CD14-positive monocyte (primary cell): ENCODE results near the gene MYADML2. TPM values are rescaled to one million over a fixed set of nuclear protein-coding genes. Genes with fewer than 3 reads are reported as not detected.

Experiments
- DNase-seq, 3 donors: peaks; one replicate each; pipeline ENCODE4 v3.0.0-alpha.2; 2011 to 2022
- H2AFZ ChIP-seq: 2 replicates; pipeline ENCODE4 v1.6.0; 2012; ENCODE audit warnings: mild to moderate bottlenecking, low read depth, low read length, inconsistent platforms; ENCODE audit not compliant: insufficient read depth, poor library complexity, severe bottlenecking
- H3K27ac ChIP-seq, 2 donors: 1 replicate in 1 of 2; 2 replicates in 1 of 2; pipeline ENCODE4 v1.5.1; 2012 to 2013; ENCODE audit warnings: low read length in 2 of 2, control low read depth in 1 of 2, inconsistent platforms in 1 of 2, low read depth in 1 of 2, mild to moderate bottlenecking in 1 of 2
- H3K27me3 ChIP-seq, 2 donors: one replicate each; pipeline versions ENCODE4 v1.6.0 to v1.6.1; 2011 to 2013; ENCODE audit warnings: low read length in 2 of 2; ENCODE audit not compliant: control insufficient read depth in 2 of 2, insufficient read depth in 2 of 2
- H3K36me3 ChIP-seq, 2 donors: replicated peaks in 1 of 2; 1 replicate in 1 of 2; 2 replicates in 1 of 2; pipeline versions ENCODE4 v1.5.1 to v1.6.1; 2012 to 2013; ENCODE audit warnings: low read length in 2 of 2, control low read depth in 1 of 2, inconsistent platforms in 1 of 2, mild to moderate bottlenecking in 1 of 2; ENCODE audit not compliant: insufficient read depth in 2 of 2, control insufficient read depth in 1 of 2
- H3K4me1 ChIP-seq, 2 donors: 1 replicate in 1 of 2; 2 replicates in 1 of 2; pipeline versions ENCODE4 v1.5.1 to v1.6.1; 2012 to 2013; ENCODE audit warnings: low read length in 2 of 2, control low read depth in 1 of 2, inconsistent platforms in 1 of 2, mild to moderate bottlenecking in 1 of 2, moderate library complexity in 1 of 2; ENCODE audit not compliant: insufficient read depth in 2 of 2, control insufficient read depth in 1 of 2
- H3K4me2 ChIP-seq: replicated peaks from 2 replicates; pipeline ENCODE3; 2012; ENCODE audit warnings: low read length, moderate library complexity, mild to moderate bottlenecking; ENCODE audit not compliant: poor library complexity, severe bottlenecking; ENCODE audit errors: extremely low read depth
- H3K4me3 ChIP-seq, 3 experiments: fragments of 200-600 bp in 1 of 3; sonication (generic) in 1 of 3; replicated peaks in 1 of 3; 1 replicate in 2 of 3; 2 replicates in 1 of 3; pipeline ENCODE4 v1.5.1; 2011 to 2013; ENCODE audit warnings: low read length in 3 of 3, mild to moderate bottlenecking in 3 of 3, control low read depth in 2 of 3, low read depth in 2 of 3, inconsistent platforms in 1 of 3, moderate library complexity in 1 of 3
- H3K79me2 ChIP-seq: 2 replicates; pipeline ENCODE4 v1.6.0; 2012; ENCODE audit warnings: mild to moderate bottlenecking, control low read depth, inconsistent platforms, low read length, moderate library complexity; ENCODE audit not compliant: insufficient read depth
- H3K9ac ChIP-seq: 2 replicates; pipeline ENCODE4 v1.6.0; 2017; ENCODE audit warnings: low read length, mild to moderate bottlenecking; ENCODE audit not compliant: insufficient read depth, poor library complexity, severe bottlenecking
- H3K9me3 ChIP-seq, 2 donors: replicated peaks in 1 of 2; 1 replicate in 1 of 2; 2 replicates in 1 of 2; pipeline versions ENCODE4 v1.5.1 to v1.6.1; 2012 to 2013; ENCODE audit warnings: low read length in 2 of 2, control low read depth in 1 of 2; ENCODE audit not compliant: control insufficient read depth in 1 of 2, insufficient read depth in 1 of 2
- H4K20me1 ChIP-seq: 2 replicates; pipeline ENCODE4 v1.6.0; 2012; ENCODE audit warnings: mild to moderate bottlenecking, low read length, control low read depth, moderate library complexity; ENCODE audit not compliant: insufficient read depth
- H3K27ac Mint-ChIP-seq, 7 donors: one replicate each; pipeline ENCODE4 v1.8.0; 2020; ENCODE audit warnings: mild to moderate bottlenecking in 7 of 7, mixed read lengths in 7 of 7, moderate library complexity in 6 of 7, inconsistent platforms in 2 of 7
- H3K27me3 Mint-ChIP-seq, 3 donors: one replicate each; pipeline ENCODE4 v1.8.0; 2021 to 2022; ENCODE audit warnings: low read depth in 3 of 3, mild to moderate bottlenecking in 3 of 3, mixed read lengths in 3 of 3, moderate library complexity in 3 of 3, inconsistent platforms in 1 of 3
- H3K36me3 Mint-ChIP-seq, 2 donors: one replicate each; pipeline ENCODE4 v1.8.0; 2020; ENCODE audit warnings: mixed read lengths in 2 of 2, inconsistent platforms in 1 of 2, mild to moderate bottlenecking in 1 of 2
- H3K4me1 Mint-ChIP-seq: one replicate; pipeline ENCODE4 v1.8.0; 2020; ENCODE audit warnings: mild to moderate bottlenecking, mixed read lengths
- H3K4me3 Mint-ChIP-seq, 2 donors: one replicate each; pipeline ENCODE4 v1.8.0; 2020; ENCODE audit warnings: mild to moderate bottlenecking in 2 of 2, mixed read lengths in 2 of 2, moderate library complexity in 1 of 2
- H3K9me3 Mint-ChIP-seq, 7 donors: one replicate each; pipeline ENCODE4 v1.8.0; 2020 to 2022; ENCODE audit warnings: mixed read lengths in 7 of 7, mild to moderate bottlenecking in 6 of 7, moderate library complexity in 6 of 7, inconsistent platforms in 2 of 7
- CTCF ChIP-seq: fragments of 200-600 bp; IDR thresholded peaks from one replicate; pipeline ENCODE4 v1.8.0; 2022; ENCODE audit warnings: antibody characterized with exemption, mild to moderate bottlenecking
- WGBS: methylation state at CpG from one replicate; pipeline ENCODE4 v1.1.5; 2013; ENCODE audit warnings: missing lambda C conversion rate; ENCODE audit not compliant: insufficient coverage; 5-methylcytosine and 5-hydroxymethylcytosine counted together
- intact Hi-C, 2 donors: fragments of 100-400 bp; cut with micrococcal nuclease; formaldehyde crosslinking; loops; one replicate each; pipeline versions ENCODE4 v1.15.0 to v1.15.1; 2023
- polyA plus RNA-seq, 3 donors: library from polyadenylated mRNA; depleted of rRNA in 1 of 3; unstranded in 2 of 3; stranded (reverse) in 1 of 3; fragments of 300-500 nt in 2 of 3; fragments of >200 nt in 1 of 3; fragmentation: Illumina TruSeq in 2 of 3; gene quantifications; 1 replicate in 2 of 3; 2 replicates in 1 of 3; pipeline ENCODE4 v1.2.3, GENCODE V29; 2012 to 2021

The MYADML2 gene
- polyA plus RNA-seq, 3 donors: not detected

DNA sequence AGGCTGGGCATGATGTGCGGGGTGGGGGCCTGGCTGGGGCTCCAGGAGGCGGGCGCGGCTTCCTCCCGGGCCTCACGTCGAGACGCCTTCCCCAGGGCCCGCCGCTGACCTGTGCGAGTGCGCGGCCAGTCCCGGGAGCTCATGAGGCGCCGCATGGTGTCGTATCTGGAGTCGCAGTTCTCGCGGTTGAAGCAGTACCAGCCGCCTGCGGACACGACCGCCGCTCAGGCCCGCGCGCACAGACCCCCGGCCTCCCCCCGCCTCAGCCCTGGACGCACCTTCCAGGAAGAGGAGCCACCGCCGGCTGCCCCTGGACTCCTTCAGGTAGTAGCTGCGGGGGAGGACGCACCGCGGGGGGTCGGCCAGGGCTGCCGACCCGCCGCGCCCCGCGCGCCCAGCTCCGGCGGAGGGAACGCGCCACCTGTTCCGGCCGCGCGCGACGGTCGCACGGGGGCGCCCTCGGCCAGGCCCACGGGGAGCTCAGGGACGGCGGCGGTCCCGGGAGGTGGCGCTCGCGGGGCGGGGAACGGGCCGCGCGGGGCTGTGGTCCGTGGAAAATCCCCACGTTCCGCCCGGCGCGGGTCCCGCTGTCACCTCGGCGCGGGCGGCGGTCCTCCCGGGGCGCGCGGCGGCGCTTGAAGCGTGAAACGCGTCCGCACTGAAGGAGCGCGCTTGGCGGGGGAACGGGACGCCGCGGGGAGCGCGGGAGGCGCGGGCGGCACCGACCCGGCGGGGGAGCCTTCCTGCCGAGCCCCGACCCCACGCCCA is 12.5 kb upstream of the MYADML2 start:
- H3K79me2 ChIP-seq: no peaks in the 10 kb centered on the region
- Mint-ChIP-seq H3K36me3 (peaks cover 0 to 6% of the 10 kb centered on the region in 2 donors), H3K9me3 (peaks cover 0 to 12% (median 4%) of the 10 kb centered on the region in 7 donors), H3K27me3 (peaks cover 38 to 67% (median 46%) of the 10 kb centered on the region in 3 donors), H3K27ac (no peak overlapping the region), H3K4me3 (peak overlapping the region; percentile 60 to 82), H3K4me1 (peaks cover 5% of the 10 kb centered on the region)
- peak; percentile 62 to 83 (median 66) for DNase-seq
- H3K27me3 ChIP-seq: peaks cover 22 to 52% of the 10 kb centered on the region in 2 donors
- no peaks in the 10 kb centered on the region for H4K20me1 ChIP-seq
- peak overlapping the region in 2 of 3 experiments; percentile 14 to 70 for H3K4me3 ChIP-seq
- intact Hi-C loops: loop anchor here (1.0 to 5.0 kb wide), 3 partner anchors 62 to 193 kb away; partner anchors contain the start of genes CENPX (in 1 of the 2) and LRRC45 (in 1 of the 2)
- peaks cover 0 to 6% of the 10 kb centered on the region in 2 donors for H3K9me3 ChIP-seq
- H3K27ac ChIP-seq: no peak overlapping the region
- H2AFZ ChIP-seq: peak overlapping the region; percentile 85
- H3K4me2 ChIP-seq: peak overlapping the region; percentile 79
- peak; percentile 92 for TF ChIP-seq CTCF
- WGBS: under 1% methylated on average over 111 of the region's 112 CpGs
- peaks cover 10 to 19% of the 10 kb centered on the region in 2 donors for H3K4me1 ChIP-seq
- H3K9ac ChIP-seq: peak overlapping the region; percentile 40
- H3K36me3 ChIP-seq: no peaks in the 10 kb centered on the region

DNA sequence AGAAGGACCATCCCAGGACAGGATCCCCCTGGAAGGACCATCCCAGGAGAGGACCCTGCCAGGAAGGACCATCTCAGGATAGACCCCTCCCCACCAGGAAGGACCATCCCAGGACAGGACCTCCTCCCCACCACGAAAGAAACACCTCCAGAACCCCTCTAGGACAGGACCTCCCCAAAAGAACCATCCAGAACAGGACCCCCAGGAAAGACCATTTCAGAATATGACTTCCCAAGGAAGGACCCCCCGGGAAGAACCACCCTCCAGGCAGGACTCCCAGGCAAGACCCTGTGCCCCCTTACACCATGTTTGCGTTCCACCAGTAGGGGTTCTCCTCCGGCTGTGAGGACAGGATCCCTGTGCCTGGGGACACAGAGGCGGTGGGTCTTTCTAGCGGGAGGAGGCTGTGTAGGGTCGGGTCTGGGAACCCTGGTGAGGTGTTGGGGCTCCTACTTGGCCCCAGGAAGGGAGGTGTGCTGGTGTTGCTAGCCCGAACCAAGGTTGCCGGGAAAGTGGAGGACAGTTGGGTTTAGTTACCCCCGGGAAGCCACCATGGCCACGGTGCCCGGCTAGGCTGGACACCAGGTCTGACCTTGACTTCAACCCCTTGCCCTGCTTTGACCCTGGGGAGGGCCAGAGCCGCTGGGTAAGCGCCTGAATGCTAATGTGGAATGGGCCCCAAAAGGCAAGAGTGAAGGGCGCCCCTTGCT is 11.8 kb upstream of the MYADML2 start:
- Histone ChIP-seq H3K36me3 (no peaks in the 10 kb centered on the region), H3K4me2 (peak overlapping the region; percentile 79), H3K27me3 (peaks cover 22 to 46% of the 10 kb centered on the region in 2 donors), H3K9ac (peak overlapping the region; percentile 40), H2AFZ (peak overlapping the region; percentile 85), H3K9me3 (peaks cover 0 to 6% of the 10 kb centered on the region in 2 donors), H3K4me1 (peaks cover 10 to 19% of the 10 kb centered on the region in 2 donors), H3K27ac (no peak overlapping the region), H3K79me2 (no peaks in the 10 kb centered on the region), H3K4me3 (peak overlapping the region in 1 of 3 experiments; percentile 70), H4K20me1 (no peaks in the 10 kb centered on the region)
- peak in 1 of 3 donors; percentile 4 for DNase-seq
- TF ChIP-seq CTCF: no peak
- Mint-ChIP-seq H3K27me3 (peaks cover 32 to 59% (median 40%) of the 10 kb centered on the region in 3 donors), H3K9me3 (peaks cover 0 to 10% (median 4%) of the 10 kb centered on the region in 7 donors), H3K4me1 (peaks cover 5% of the 10 kb centered on the region), H3K36me3 (peaks cover 0 to 6% of the 10 kb centered on the region in 2 donors), H3K27ac (no peak overlapping the region), H3K4me3 (peak overlapping the region; percentile 60 to 82)
- intact Hi-C loops: loop anchor here (1.0 to 2.0 kb wide), 2 partner anchors 63 to 64 kb away; partner anchors contain the start of genes CENPX (in 1 of the 2) and LRRC45 (in 1 of the 2)
- WGBS: 69% methylated on average over 12 of the region's 15 CpGs
